Measurements from ENCODE around the gene GNAI3. TPM values are rescaled to one million over a fixed set of nuclear protein-coding genes. Genes with fewer than 3 reads are reported as not detected.

The GNAI3 gene
- total and polyA plus RNA-seq, 2 of the 13 experiments (the other 11 are each of a cell fraction or from before 2014, with no cell fraction given), result 4.3 to 9.0 TPM

GRCh38 chr1:109548321-109549267 lies at the start of gene GNAI3 (continued):
- TF ChIP-seq MXD1 (CRISPR knock-in tag; IDR thresholded peaks at IDR 0.05) (peak; percentile 73; the same call in 1 of the 2 replicates), TARDBP (CRISPR knock-in tag; IDR thresholded peaks at IDR 0.05) (peak; percentile 86; the same call in 1 of the 2 replicates), POLR2A (IDR thresholded peaks at IDR 0.05; ENCODE audit: insufficient read depth in 1 of 2, low read depth in 2 of 2, low read length in 2 of 2) (peak; percentile 94 to 96), ATF5 (CRISPR knock-in tag; IDR thresholded peaks at IDR 0.05; ENCODE audit: low read depth) (no peak), RNF2 (conservative IDR thresholded peaks at IDR 0.05; ENCODE audit: low read depth) (0 out of 2 replicates have a peak, but pooled peaks have one; percentile 21), SKI (IDR thresholded peaks at IDR 0.05; ENCODE audit: partially characterized antibody) (peak; percentile 19), FLYWCH1 (CRISPR knock-in tag; IDR thresholded peaks at IDR 0.05) (no peak)

GRCh38 chr1:109499081-109499480 lies 49.3 kb upstream of the GNAI3 start:
- BruUV-seq (replicated peaks), result no TSS peak
- Histone ChIP-seq H3K27me3 (ENCODE audit: control insufficient read depth in 1 of 2, insufficient read depth in 2 of 2, low read length in 2 of 2) (no peaks in the 10 kb centered on the region), H4K20me1 (ENCODE audit: insufficient read depth, low read length) (no peaks in the 10 kb centered on the region), H2AFZ (ENCODE audit: low read length) (no peak overlapping the region), H3K79me2 (ENCODE audit: insufficient read depth, low read length) (no peaks in the 10 kb centered on the region), H3K36me3 (replicated peaks in 1 of 2; ENCODE audit: control insufficient read depth in 1 of 2, insufficient read depth in 2 of 2, low read length in 2 of 2) (peaks cover 2 to 6% of the 10 kb centered on the region in 2 experiments; a peak in 2 of 5 replicates), H3K9me3 (ENCODE audit: low read length) (no peaks in the 10 kb centered on the region), H3K4me1 (ENCODE audit: insufficient read depth, low read length) (peaks cover 10% of the 10 kb centered on the region), H3K27ac (ENCODE audit: extremely low read length, insufficient read depth, low read length) (no peak overlapping the region), H3K9ac (ENCODE audit: insufficient read depth, low read depth, low read length) (no peak overlapping the region), H3K4me2 (ENCODE audit: low read depth, low read length) (no peak overlapping the region), H3K4me3 (replicated peaks in 1 of 3; ENCODE audit: insufficient read depth in 1 of 3, low read depth in 2 of 3, low read length in 3 of 3) (no peak overlapping the region)
- POLR2A ChIA-PET, result no interaction called here
- DNase-seq (ENCODE audit: low spot score), result no peak
- ATAC-seq, result no peak
- FAIRE-seq, result no peak
- in situ Hi-C loops (cut with HindIII; ENCODE audit: extremely low pct_ligation_motif_present, low pct_unique_long_range_greater_than_20kb), result no loop called here
- TF ChIP-seq MEIS2 (CRISPR knock-in tag; IDR thresholded peaks at IDR 0.05), result no peak
- no peak for TF ChIP-seq STAG1 (CRISPR knock-in tag; IDR thresholded peaks at IDR 0.05)
- no peak for TF ChIP-seq KDM2A (CRISPR knock-in tag; IDR thresholded peaks at IDR 0.05; ENCODE audit: borderline replicate concordance, low read depth)
- 94% methylated on average over 7 of the region's 7 CpGs for whole genome bisulfite sequencing (ENCODE audit: low lambda C conversion rate)
- CTCF ChIA-PET (ENCODE audit: low intra/inter-chr PET ratio, low total read pairs), result interaction anchor here (0.7 to 5.1 kb wide), 2 partner anchors 31 to 34 kb away, joined by 3 to 81 read pairs; no protein-coding TSS in a partner anchor
- intact Hi-C loops (cut with micrococcal nuclease; ENCODE audit: unreplicated experiment), result no loop called here
